H1 (cell line): ENCODE results near the gene FIGNL1.

Source experiments
- CBX8 ChIP-seq: fragments of 300-800, 300-1000 bp; sonication (generic); IDR thresholded peaks from 2 replicates; pipeline ENCODE4 v1.7.1; 2016; ENCODE audit warnings: low read depth, low read length, borderline replicate concordance
- JUN ChIP-seq: IDR thresholded peaks from 2 replicates; pipeline ENCODE4 v1.6.1; 2011; ENCODE audit warnings: low read depth, mild to moderate bottlenecking, improper control_type of control experiment, low read length
- PHF8 ChIP-seq: fragments of 200-600 bp; sonication (generic); conservative IDR thresholded peaks from 2 replicates; pipeline ENCODE4 v1.7.1; 2012; ENCODE audit warnings: low read depth, mild to moderate bottlenecking, inconsistent platforms, low read length, moderate library complexity
- POLR2A ChIP-seq, 2 experiments: IDR thresholded peaks; 1 replicate in 1 of 2; 2 replicates in 1 of 2; pipeline ENCODE4 v1.6.1; 2011; ENCODE audit warnings: low read depth in 2 of 2, low read length in 2 of 2, mild to moderate bottlenecking in 2 of 2; ENCODE audit errors: control extremely low read depth in 1 of 2
- TF ChIP-seq, protein P1 (sequence below), 3 experiments: IDR thresholded peaks; 1 replicate in 2 of 3; 2 replicates in 1 of 3; pipeline versions ENCODE4 v1.5.1 to v1.6.1; 2011; ENCODE audit warnings: low read length in 3 of 3, mild to moderate bottlenecking in 3 of 3, inconsistent platforms in 2 of 3, low read depth in 1 of 3, moderate library complexity in 1 of 3; ENCODE audit not compliant: insufficient read depth in 1 of 3; ENCODE audit errors: control extremely low read depth in 1 of 3
- TF ChIP-seq, protein P2 (sequence below): IDR thresholded peaks from 2 replicates; pipeline ENCODE4 v1.6.1; 2011; ENCODE audit warnings: low read length, improper control_type of control experiment
- TF ChIP-seq, protein P3 (sequence below): IDR thresholded peaks from 2 replicates; pipeline ENCODE4 v1.6.1; 2012; ENCODE audit warnings: inconsistent platforms

DNA sequence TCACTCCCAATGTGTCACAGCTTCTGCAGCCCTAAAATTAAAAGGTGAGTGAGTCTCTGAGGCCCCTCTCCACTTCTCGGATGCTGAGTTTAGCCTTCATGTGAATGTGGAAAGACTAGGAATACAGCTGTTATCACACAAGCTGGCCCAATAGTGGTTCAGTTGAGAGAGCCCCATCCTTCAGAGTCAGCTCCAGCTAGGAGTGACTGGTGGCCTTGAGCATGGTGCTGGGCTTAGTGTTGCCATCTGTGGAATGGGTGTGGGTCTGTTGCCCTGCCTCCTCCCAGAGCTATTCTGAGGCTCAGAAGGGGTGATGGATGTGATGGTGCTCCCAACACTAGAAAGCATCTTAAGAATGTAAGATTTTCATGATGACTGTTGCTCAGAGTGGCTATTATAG, 55.8 kb downstream of the FIGNL1 start:
- no peak for TF ChIP-seq CBX8
- no peak for TF ChIP-seq POLR2A (IDR thresholded peaks at IDR 0.05; ENCODE audit: control extremely low read depth in 1 of 2, low read depth in 2 of 2, low read length in 2 of 2)
- TF ChIP-seq, protein P1, sequence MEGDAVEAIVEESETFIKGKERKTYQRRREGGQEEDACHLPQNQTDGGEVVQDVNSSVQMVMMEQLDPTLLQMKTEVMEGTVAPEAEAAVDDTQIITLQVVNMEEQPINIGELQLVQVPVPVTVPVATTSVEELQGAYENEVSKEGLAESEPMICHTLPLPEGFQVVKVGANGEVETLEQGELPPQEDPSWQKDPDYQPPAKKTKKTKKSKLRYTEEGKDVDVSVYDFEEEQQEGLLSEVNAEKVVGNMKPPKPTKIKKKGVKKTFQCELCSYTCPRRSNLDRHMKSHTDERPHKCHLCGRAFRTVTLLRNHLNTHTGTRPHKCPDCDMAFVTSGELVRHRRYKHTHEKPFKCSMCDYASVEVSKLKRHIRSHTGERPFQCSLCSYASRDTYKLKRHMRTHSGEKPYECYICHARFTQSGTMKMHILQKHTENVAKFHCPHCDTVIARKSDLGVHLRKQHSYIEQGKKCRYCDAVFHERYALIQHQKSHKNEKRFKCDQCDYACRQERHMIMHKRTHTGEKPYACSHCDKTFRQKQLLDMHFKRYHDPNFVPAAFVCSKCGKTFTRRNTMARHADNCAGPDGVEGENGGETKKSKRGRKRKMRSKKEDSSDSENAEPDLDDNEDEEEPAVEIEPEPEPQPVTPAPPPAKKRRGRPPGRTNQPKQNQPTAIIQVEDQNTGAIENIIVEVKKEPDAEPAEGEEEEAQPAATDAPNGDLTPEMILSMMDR (IDR thresholded peaks at IDR 0.05; ENCODE audit: control extremely low read depth in 1 of 3, insufficient read depth in 1 of 3, low read depth in 1 of 3, low read length in 3 of 3), result no peak
- TF ChIP-seq JUN, result no peak
- TF ChIP-seq, protein P2, sequence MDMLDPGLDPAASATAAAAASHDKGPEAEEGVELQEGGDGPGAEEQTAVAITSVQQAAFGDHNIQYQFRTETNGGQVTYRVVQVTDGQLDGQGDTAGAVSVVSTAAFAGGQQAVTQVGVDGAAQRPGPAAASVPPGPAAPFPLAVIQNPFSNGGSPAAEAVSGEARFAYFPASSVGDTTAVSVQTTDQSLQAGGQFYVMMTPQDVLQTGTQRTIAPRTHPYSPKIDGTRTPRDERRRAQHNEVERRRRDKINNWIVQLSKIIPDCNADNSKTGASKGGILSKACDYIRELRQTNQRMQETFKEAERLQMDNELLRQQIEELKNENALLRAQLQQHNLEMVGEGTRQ, result no peak
- TF ChIP-seq, protein P3, sequence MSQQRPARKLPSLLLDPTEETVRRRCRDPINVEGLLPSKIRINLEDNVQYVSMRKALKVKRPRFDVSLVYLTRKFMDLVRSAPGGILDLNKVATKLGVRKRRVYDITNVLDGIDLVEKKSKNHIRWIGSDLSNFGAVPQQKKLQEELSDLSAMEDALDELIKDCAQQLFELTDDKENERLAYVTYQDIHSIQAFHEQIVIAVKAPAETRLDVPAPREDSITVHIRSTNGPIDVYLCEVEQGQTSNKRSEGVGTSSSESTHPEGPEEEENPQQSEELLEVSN, result no peak
- TF ChIP-seq PHF8, result no peak
